ENCODE results near the gene RFTN2. TPM values are rescaled to one million over a fixed set of nuclear protein-coding genes. Genes with fewer than 3 reads are reported as not detected.
A peak's percentile ranks its signal among the peaks of the same experiment; 100 is the strongest.
"Not testable (repeated sequence)": the region's sequence is repeated elsewhere in the genome, so short reads cannot be mapped to it uniquely, and the experiment has no call there.

Gene RFTN2
- total RNA-seq = not detected

GRCh38 chr2:197675246-197675645 lies at the start of gene RFTN2:
RFTN2 (minus strand) TSS chr2:197675587; CDS start chr2:197675458, 129 bp downstream.
- no peaks in the 10 kb centered on the region for H3K4me1 Mint-ChIP-seq
- POLR2A ChIA-PET = no interaction called here
- DNase-seq = no peak
- H3K27ac Mint-ChIP-seq = no peak within 1 kb of the TSS
- no peak within 1 kb of the TSS for H3K4me3 Mint-ChIP-seq
- no peaks in the 10 kb centered on the region for H3K36me3 Mint-ChIP-seq (ENCODE audit: low read depth)
- CTCF ChIA-PET = interaction anchor here (0.8 kb wide), 1 partner anchor 166 kb away, joined by 3 read pairs; no protein-coding TSS in a partner anchor
- H3K27me3 Mint-ChIP-seq = peaks cover 28% of the 10 kb centered on the region
- no peaks in the 10 kb centered on the region for H3K9me3 Mint-ChIP-seq

DNA sequence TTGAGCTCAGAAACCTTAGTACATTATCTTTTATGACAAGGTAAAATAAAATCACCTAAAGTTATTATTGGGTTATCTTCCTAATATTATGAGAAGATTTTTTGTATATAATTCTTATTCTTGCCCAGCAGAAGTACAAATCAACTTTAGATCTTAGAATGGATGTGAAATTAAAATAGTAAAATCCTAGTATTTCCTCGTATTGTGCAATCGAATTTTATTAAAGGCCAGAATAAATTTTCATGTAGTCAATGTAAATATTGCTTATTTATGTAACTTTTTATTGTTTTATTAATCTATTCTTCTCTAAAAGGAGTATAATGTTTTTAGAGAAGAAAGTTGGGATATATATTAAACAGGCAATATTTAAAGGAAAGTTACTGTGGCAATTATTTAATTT lies 42.5 kb upstream of the RFTN2 start:
- CTCF ChIA-PET = no interaction called here
- H3K27ac Mint-ChIP-seq = no peak overlapping the region
- no peaks in the 10 kb centered on the region for H3K36me3 Mint-ChIP-seq (ENCODE audit: low read depth)
- no peaks in the 10 kb centered on the region for H3K9me3 Mint-ChIP-seq
- DNase-seq = no peak
- H3K4me3 Mint-ChIP-seq = no peak overlapping the region
- POLR2A ChIA-PET = no interaction called here
- H3K4me1 Mint-ChIP-seq = peaks cover 5% of the 10 kb centered on the region
- no peaks in the 10 kb centered on the region for H3K27me3 Mint-ChIP-seq

- Mint-ChIP-seq H3K36me3 (ENCODE audit: low read depth) (peaks cover 25% of the 10 kb centered on the region), H3K27ac (no peak overlapping the region), H3K27me3 (no peaks in the 10 kb centered on the region), H3K9me3 (no peaks in the 10 kb centered on the region), H3K4me3 (no peak overlapping the region), H3K4me1 (peaks cover 33% of the 10 kb centered on the region)
- POLR2A ChIA-PET = no interaction called here
- CTCF ChIA-PET = no interaction called here
- DNase-seq = no peak
These were observed 37.9 kb upstream of the RFTN2 start for GRCh38 chr2:197713271-197713670.

DNA sequence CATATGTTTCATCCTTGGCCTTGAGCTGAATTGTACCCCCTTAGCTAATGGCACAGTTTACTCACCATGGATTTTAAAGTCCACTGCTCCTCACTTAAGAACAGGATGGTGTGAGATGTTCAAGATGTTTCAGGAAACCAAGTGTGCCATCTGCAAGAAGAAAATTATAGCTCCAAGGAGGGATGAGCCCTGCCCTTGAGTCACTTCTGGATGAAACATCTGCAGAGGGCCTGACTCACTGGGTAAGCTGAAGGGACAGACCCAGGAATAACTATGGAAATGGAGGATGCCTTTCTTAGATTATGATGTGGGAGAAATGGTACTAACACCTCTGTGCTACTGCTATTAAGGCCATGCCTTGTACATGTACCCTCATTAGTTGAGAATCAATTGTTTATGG lies 36.2 kb upstream of the RFTN2 start:
- ChIA-PET POLR2A (no interaction called here), CTCF (no interaction called here)
- no peaks in the 10 kb centered on the region for H3K9me3 Mint-ChIP-seq
- no peak overlapping the region for H3K4me3 Mint-ChIP-seq
- H3K4me1 Mint-ChIP-seq = peaks cover 44% of the 10 kb centered on the region
- H3K36me3 Mint-ChIP-seq (ENCODE audit: low read depth) = peaks cover 26% of the 10 kb centered on the region
- H3K27me3 Mint-ChIP-seq = no peaks in the 10 kb centered on the region
- DNase-seq = no peak
- no peak overlapping the region for H3K27ac Mint-ChIP-seq

DNA sequence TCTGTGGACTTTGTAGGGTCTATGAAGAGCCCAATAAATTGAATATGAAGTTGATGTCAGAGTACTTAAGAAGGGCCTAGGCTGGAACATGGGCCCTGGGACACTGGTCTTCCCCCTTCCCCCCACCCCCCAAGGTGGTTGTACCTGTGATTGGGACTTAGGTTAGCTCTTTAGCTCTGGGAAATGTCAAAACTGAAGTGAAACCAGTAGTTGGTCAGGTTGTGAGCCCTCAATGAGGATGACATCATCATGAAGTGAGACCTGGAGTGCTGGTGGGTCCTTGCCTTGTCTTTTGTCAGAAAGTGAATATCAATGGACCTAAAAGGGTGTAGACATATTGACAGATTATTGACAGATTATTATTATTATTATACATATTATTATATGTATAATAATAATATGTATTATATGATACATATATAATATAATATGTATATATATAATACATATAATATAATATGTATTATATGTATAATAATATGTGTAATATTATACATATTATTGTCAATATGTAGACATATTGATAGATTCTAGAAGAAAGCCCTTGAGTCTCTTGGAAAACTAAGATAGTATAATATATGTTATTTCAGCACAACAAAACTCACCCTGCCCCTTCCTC lies 35.1 kb upstream of the RFTN2 start:
- no peaks in the 10 kb centered on the region for H3K9me3 Mint-ChIP-seq

DNA sequence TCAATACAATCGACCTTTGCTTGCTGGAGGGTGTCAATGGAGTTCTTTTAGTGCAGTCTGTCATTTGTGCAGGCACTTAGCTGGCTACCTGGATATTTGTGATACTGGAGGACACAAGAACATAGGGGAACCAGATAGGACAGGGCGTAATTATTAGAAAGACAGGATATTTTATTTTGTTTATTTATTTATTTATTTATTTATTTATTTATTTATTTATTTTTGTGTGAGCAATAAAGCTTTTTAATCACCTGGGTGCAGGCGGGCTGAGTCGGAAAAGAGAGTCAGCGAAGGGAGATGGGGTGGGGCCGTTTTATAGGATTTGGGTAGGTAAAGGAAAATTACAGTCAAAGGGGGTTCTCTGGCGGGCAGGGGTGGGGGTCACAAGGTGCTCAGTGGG lies 33.8 kb upstream of the RFTN2 start:
- H3K4me3 Mint-ChIP-seq, H3K9me3 Mint-ChIP-seq, CTCF ChIA-PET, POLR2A ChIA-PET, H3K27ac Mint-ChIP-seq, H3K27me3 Mint-ChIP-seq, DNase-seq: not testable (repeated sequence)
- H3K4me1 Mint-ChIP-seq = peaks cover 54% of the 10 kb centered on the region
- peaks cover 28% of the 10 kb centered on the region for H3K36me3 Mint-ChIP-seq (ENCODE audit: low read depth)

More for the DNA sequence above, 35.1 kb upstream of the RFTN2 start:
- ChIA-PET CTCF (no interaction called here), POLR2A (no interaction called here)
- Mint-ChIP-seq H3K27ac (no peak overlapping the region), H3K4me3 (no peak overlapping the region), H3K4me1 (peaks cover 48% of the 10 kb centered on the region), H3K36me3 (ENCODE audit: low read depth) (peaks cover 28% of the 10 kb centered on the region), H3K27me3 (no peaks in the 10 kb centered on the region)
- no peak for DNase-seq

GRCh38 chr2:197708331-197708730 lies 32.9 kb upstream of the RFTN2 start:
- Mint-ChIP-seq H3K4me3 (peak overlapping the region; percentile 32), H3K27me3 (no peaks in the 10 kb centered on the region), H3K4me1 (peaks cover 56% of the 10 kb centered on the region), H3K9me3 (no peaks in the 10 kb centered on the region), H3K36me3 (ENCODE audit: low read depth) (peaks cover 28% of the 10 kb centered on the region), H3K27ac (no peak overlapping the region)
- CTCF ChIA-PET = no interaction called here
- POLR2A ChIA-PET = no interaction called here
- no peak for DNase-seq

GRCh38 chr2:197707316-197708213 lies 32.2 kb upstream of the RFTN2 start:
- H3K4me1 Mint-ChIP-seq = peaks cover 50% of the 10 kb centered on the region
- peak; percentile 25 for DNase-seq
- POLR2A ChIA-PET = no interaction called here
- H3K9me3 Mint-ChIP-seq = no peaks in the 10 kb centered on the region
- no peaks in the 10 kb centered on the region for H3K27me3 Mint-ChIP-seq
- H3K36me3 Mint-ChIP-seq (ENCODE audit: low read depth) = peaks cover 29% of the 10 kb centered on the region
- H3K27ac Mint-ChIP-seq = peak overlapping the region; percentile 77
- CTCF ChIA-PET = no interaction called here
- H3K4me3 Mint-ChIP-seq = peak overlapping the region; percentile 81

DNA sequence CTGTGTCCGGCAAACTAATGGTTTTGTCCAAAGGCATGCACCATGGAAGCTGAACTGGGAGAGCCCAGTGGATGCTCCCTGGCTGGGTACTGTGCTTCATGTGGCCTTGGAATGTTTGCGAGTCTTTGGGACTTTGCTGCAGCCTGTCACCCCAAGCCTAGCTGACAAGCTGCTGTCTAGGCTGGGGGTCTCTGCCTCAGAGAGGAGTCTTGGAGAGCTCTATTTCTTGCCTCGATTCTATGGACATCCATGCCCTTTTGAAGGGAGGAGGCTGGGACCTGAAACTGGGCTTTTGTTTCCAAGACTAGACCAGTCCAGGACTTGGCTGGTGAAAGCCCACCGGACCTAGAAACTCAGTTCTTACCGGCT lies 31.4 kb upstream of the RFTN2 start:
- no peak for DNase-seq
- no peaks in the 10 kb centered on the region for H3K27me3 Mint-ChIP-seq
- H3K4me3 Mint-ChIP-seq = peak overlapping the region; percentile 81
- CTCF ChIA-PET = no interaction called here
- POLR2A ChIA-PET = interaction anchor here (0.5 kb wide), 1 partner anchor 209 kb away, joined by 5 read pairs; no protein-coding TSS in a partner anchor
- H3K4me1 Mint-ChIP-seq = peaks cover 50% of the 10 kb centered on the region
- H3K9me3 Mint-ChIP-seq = no peaks in the 10 kb centered on the region
- H3K36me3 Mint-ChIP-seq (ENCODE audit: low read depth) = peaks cover 30% of the 10 kb centered on the region
- H3K27ac Mint-ChIP-seq = no peak overlapping the region

- peak overlapping the region; percentile 81 for H3K4me3 Mint-ChIP-seq
- CTCF ChIA-PET = no interaction called here
- H3K27me3 Mint-ChIP-seq = no peaks in the 10 kb centered on the region
- DNase-seq = peak; percentile 19
- peak overlapping the region; percentile 95 for H3K27ac Mint-ChIP-seq
- H3K36me3 Mint-ChIP-seq (ENCODE audit: low read depth) = peaks cover 26% of the 10 kb centered on the region
- POLR2A ChIA-PET = interaction anchor here (0.5 to 1.2 kb wide), 2 partner anchors 207 to 208 kb away, joined by 3 to 5 read pairs; partner anchors contain the start of gene HSPD1
- peaks cover 49% of the 10 kb centered on the region for H3K4me1 Mint-ChIP-seq
- H3K9me3 Mint-ChIP-seq = no peaks in the 10 kb centered on the region
These were observed 30.8 kb upstream of the RFTN2 start for GRCh38 chr2:197705912-197706838.

- DNase-seq = peak; percentile 91
- Mint-ChIP-seq H3K4me1 (peaks cover 53% of the 10 kb centered on the region), H3K4me3 (peak within 1 kb of the TSS; percentile 81), H3K27ac (peak within 1 kb of the TSS; percentile 95), H3K9me3 (peaks cover 4% of the 10 kb centered on the region), H3K27me3 (no peaks in the 10 kb centered on the region), H3K36me3 (ENCODE audit: low read depth) (peaks cover 23% of the 10 kb centered on the region)
- CTCF ChIA-PET = interaction anchor here (0.6 to 1.1 kb wide), 3 partner anchors 18 to 47 kb away, joined by 3 to 4 read pairs (median 3); no protein-coding TSS in a partner anchor
- POLR2A ChIA-PET = interaction anchor here (0.8 to 1.2 kb wide), 2 partner anchors 189 to 206 kb away, joined by 3 to 4 read pairs; partner anchors contain the start of gene HSPD1
These were observed 29.9 kb upstream of the RFTN2 start, which contains the start of gene MARS2 for GRCh38 chr2:197705121-197705911. MARS2 (plus strand) TSS chr2:197705369; CDS start chr2:197705406, 37 bp downstream.
